Mesenchymal stem cell (in vitro differentiated cells and primary cell): ENCODE data around the gene TBCD.

Experiments used
- DNase-seq: peaks from one replicate; pipeline ENCODE4 v3.0.0-alpha.2; 2013
- H2AFZ ChIP-seq: one replicate; pipeline ENCODE4 v1.6.1; 2013; ENCODE audit warnings: low read depth, mild to moderate bottlenecking, control low read depth, inconsistent platforms, low read length, moderate library complexity
- H2AK5ac ChIP-seq: 2 replicates; pipeline ENCODE4 v1.6.1; 2013; ENCODE audit warnings: low read length, moderate library complexity, mild to moderate bottlenecking, inconsistent platforms; ENCODE audit not compliant: severe bottlenecking
- H2BK120ac ChIP-seq: one replicate; pipeline ENCODE4 v1.6.1; 2013; ENCODE audit warnings: low read depth, mild to moderate bottlenecking, inconsistent platforms, low read length, moderate library complexity
- H2BK12ac ChIP-seq, 2 experiments: one replicate each; pipeline ENCODE4 v1.6.1; 2013; ENCODE audit warnings: inconsistent platforms in 2 of 2, low read length in 2 of 2, mild to moderate bottlenecking in 2 of 2, moderate library complexity in 2 of 2, control low read depth in 1 of 2
- H2BK15ac ChIP-seq: one replicate; pipeline ENCODE4 v1.6.1; 2013; ENCODE audit warnings: mild to moderate bottlenecking, low read depth, inconsistent platforms; ENCODE audit not compliant: poor library complexity, severe bottlenecking
- H2BK5ac ChIP-seq: 2 replicates; pipeline ENCODE4 v1.6.1; 2013; ENCODE audit warnings: low read depth, mild to moderate bottlenecking, low read length, control low read depth, inconsistent platforms; ENCODE audit not compliant: poor library complexity, severe bottlenecking
- H3K14ac ChIP-seq, 2 experiments: one replicate each; pipeline ENCODE4 v1.6.1; 2013; ENCODE audit warnings: inconsistent platforms in 2 of 2, low read length in 2 of 2, control low read depth in 1 of 2, mild to moderate bottlenecking in 1 of 2, moderate library complexity in 1 of 2
- H3K18ac ChIP-seq, 2 experiments: one replicate each; pipeline ENCODE4 v1.6.1; 2013; ENCODE audit warnings: inconsistent platforms in 2 of 2, low read length in 2 of 2, control low read depth in 1 of 2, low read depth in 1 of 2, mild to moderate bottlenecking in 1 of 2
- H3K23ac ChIP-seq, 2 experiments: one replicate each; pipeline ENCODE4 v1.6.1; 2013; ENCODE audit warnings: inconsistent platforms in 2 of 2, low read length in 2 of 2, mild to moderate bottlenecking in 2 of 2, moderate library complexity in 2 of 2, control low read depth in 1 of 2
- H3K27ac ChIP-seq: 2 replicates; pipeline ENCODE4 v1.5.1; 2013; ENCODE audit warnings: mild to moderate bottlenecking, moderate library complexity, low read length, control low read depth, inconsistent platforms; ENCODE audit not compliant: poor library complexity, severe bottlenecking
- H3K27me3 ChIP-seq, 2 experiments: 2 replicates each; pipeline versions ENCODE4 v1.6.1 to v1.7.0; 2013; ENCODE audit warnings: low read length in 2 of 2, mild to moderate bottlenecking in 2 of 2, moderate library complexity in 2 of 2, control low read depth in 1 of 2, inconsistent platforms in 1 of 2; ENCODE audit not compliant: control insufficient read depth in 1 of 2, insufficient read depth in 1 of 2
- H3K36me3 ChIP-seq, 2 experiments: 2 replicates each; pipeline versions ENCODE4 v1.6.1 to v1.7.0; 2013; ENCODE audit warnings: low read length in 2 of 2, control low read depth in 1 of 2, inconsistent platforms in 1 of 2, low read depth in 1 of 2, mild to moderate bottlenecking in 1 of 2; ENCODE audit not compliant: insufficient read depth in 2 of 2, control insufficient read depth in 1 of 2
- H3K4ac ChIP-seq, 2 experiments: one replicate each; pipeline ENCODE4 v1.6.1; 2013; ENCODE audit warnings: inconsistent platforms in 2 of 2, low read length in 2 of 2, mild to moderate bottlenecking in 2 of 2, moderate library complexity in 2 of 2, control low read depth in 1 of 2, low read depth in 1 of 2
- H3K4me1 ChIP-seq: 2 replicates; pipeline ENCODE4 v1.6.1; 2013; ENCODE audit warnings: low read depth, low read length, control low read depth; ENCODE audit not compliant: control insufficient read depth, insufficient read depth
- H3K4me2 ChIP-seq: 2 replicates; pipeline ENCODE4 v1.6.1; 2013; ENCODE audit warnings: low read length, mild to moderate bottlenecking, inconsistent platforms; ENCODE audit not compliant: poor library complexity, severe bottlenecking
- H3K4me3 ChIP-seq, 2 experiments: 2 replicates each; pipeline versions ENCODE4 v1.5.1 to v1.7.0; 2013; ENCODE audit warnings: low read length in 2 of 2, mild to moderate bottlenecking in 2 of 2, control low read depth in 1 of 2, low read depth in 1 of 2; ENCODE audit not compliant: insufficient read depth in 1 of 2
- H3K79me1 ChIP-seq: replicated peaks from 2 replicates; pipeline ENCODE4 v1.6.1; 2013; ENCODE audit warnings: mild to moderate bottlenecking, control low read depth, low read length, inconsistent platforms; ENCODE audit not compliant: poor library complexity, severe bottlenecking
- H3K9ac ChIP-seq: 2 replicates; pipeline ENCODE4 v1.7.0; 2013; ENCODE audit warnings: mild to moderate bottlenecking, low read length, moderate library complexity
- H3K9me3 ChIP-seq: 2 replicates; pipeline ENCODE4 v1.7.0; 2013; ENCODE audit warnings: mild to moderate bottlenecking, low read length; ENCODE audit not compliant: control insufficient read depth
- H4K8ac ChIP-seq: one replicate; pipeline ENCODE4 v1.6.1; 2013; ENCODE audit warnings: inconsistent platforms, mild to moderate bottlenecking, low read length, moderate library complexity
- H4K91ac ChIP-seq: one replicate; pipeline ENCODE4 v1.6.1; 2013; ENCODE audit warnings: mild to moderate bottlenecking, low read length, inconsistent platforms
- WGBS: methylation state at CpG from one replicate; pipeline ENCODE4 v1.1.7; 2013; ENCODE audit warnings: mixed read lengths; 5-methylcytosine and 5-hydroxymethylcytosine counted together

The TBCD gene

DNA sequence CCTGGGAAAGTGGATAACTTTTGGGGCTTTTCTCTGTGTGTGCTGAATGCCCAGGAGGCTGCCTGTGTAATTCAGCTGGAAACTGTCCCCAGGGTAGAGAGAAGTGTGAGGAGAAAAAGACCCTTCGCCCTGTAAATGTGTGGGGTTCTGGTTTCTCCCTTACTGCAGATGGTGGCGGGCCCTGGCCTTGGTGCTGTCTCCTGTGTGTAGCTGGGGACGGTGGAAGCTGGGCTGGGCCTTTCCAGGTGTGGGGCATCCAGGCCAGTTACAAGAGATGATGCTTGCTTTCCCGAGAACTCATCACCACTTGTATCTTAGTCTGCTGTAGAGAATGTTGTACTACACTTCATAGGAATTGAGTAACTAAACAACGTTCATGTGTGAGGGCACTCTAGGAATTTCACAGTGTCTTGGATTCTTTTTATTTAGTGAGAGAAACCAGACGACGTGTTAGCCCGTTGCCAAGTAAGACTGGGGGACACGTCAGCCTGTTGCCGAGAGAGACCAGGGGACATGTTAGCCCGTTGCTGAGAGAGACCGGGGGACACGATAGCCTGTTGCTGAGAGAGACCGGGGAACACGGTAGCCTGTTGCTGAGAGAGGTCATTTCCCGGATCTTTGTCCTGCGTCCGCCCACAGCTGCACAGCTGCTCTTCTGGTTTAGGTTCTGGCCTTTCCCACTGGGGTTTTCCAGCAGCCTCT, 43.1 kb downstream of the TBCD start:
- WGBS = 96% methylated on average over 17 of the region's 18 CpGs
- no peak overlapping the region for H3K14ac ChIP-seq

DNA sequence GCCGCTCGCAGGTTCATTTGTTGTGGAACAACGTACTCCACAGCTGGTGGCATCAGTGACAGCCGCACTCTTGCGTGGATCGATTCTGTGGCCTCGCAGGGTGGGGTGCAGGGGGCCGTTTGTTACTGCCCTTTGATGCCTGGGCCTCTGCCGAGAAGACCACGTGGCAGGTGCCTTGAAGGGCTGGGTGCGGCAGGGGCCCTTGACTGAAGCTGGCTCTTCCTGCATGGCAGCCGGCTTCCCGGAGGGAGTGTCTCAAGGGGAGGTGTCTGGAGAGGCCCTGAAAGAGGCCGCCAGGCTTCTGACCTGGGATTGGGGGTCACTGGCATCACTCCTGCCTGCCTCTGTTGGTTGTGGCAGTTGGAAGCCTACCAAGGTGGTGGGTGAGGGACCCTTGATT, 43.8 kb downstream of the TBCD start:
- Histone ChIP-seq H3K9me3 (no peaks in the 10 kb centered on the region), H3K9ac (no peak overlapping the region), H2BK15ac (no peak overlapping the region), H2AK5ac (no peak overlapping the region), H2BK120ac (no peak overlapping the region), H4K91ac (peak overlapping the region; percentile 47), H3K36me3 (peaks cover 14 to 25% of the 10 kb centered on the region in 2 experiments), H3K4ac (no peak overlapping the region), H3K4me1 (peaks cover 16% of the 10 kb centered on the region), H3K27ac (no peak overlapping the region), H2AFZ (no peak overlapping the region), H3K18ac (no peak overlapping the region), H2BK12ac (no peak overlapping the region), H3K79me1 (peaks cover 26% of the 10 kb centered on the region), H3K14ac (no peak overlapping the region), H3K23ac (no peak overlapping the region), H3K4me3 (no peak overlapping the region), H3K27me3 (no peaks in the 10 kb centered on the region), H3K4me2 (no peak overlapping the region), H4K8ac (no peak overlapping the region), H2BK5ac (no peak overlapping the region)
- no peak for DNase-seq
- WGBS = 95% methylated on average over 14 of the region's 14 CpGs

More for the DNA sequence above, 43.1 kb downstream of the TBCD start:
- peaks cover 9 to 25% of the 10 kb centered on the region in 2 experiments for H3K36me3 ChIP-seq
- H2AFZ ChIP-seq = no peak overlapping the region
- no peak overlapping the region for H3K27ac ChIP-seq
- H3K18ac ChIP-seq = no peak overlapping the region
- H3K79me1 ChIP-seq = peaks cover 28% of the 10 kb centered on the region
- no peaks in the 10 kb centered on the region for H3K9me3 ChIP-seq
- no peak overlapping the region for H3K4me2 ChIP-seq
- H3K4ac ChIP-seq = no peak overlapping the region
- H4K91ac ChIP-seq = no peak overlapping the region
- no peaks in the 10 kb centered on the region for H3K27me3 ChIP-seq
- no peak overlapping the region for H2BK5ac ChIP-seq
- no peak overlapping the region for H3K23ac ChIP-seq
- no peak overlapping the region for H3K9ac ChIP-seq
- no peak overlapping the region for H2BK12ac ChIP-seq
- no peak for DNase-seq
- no peak overlapping the region for H2AK5ac ChIP-seq
- H2BK15ac ChIP-seq = no peak overlapping the region
- H3K4me3 ChIP-seq = no peak overlapping the region
- H4K8ac ChIP-seq = no peak overlapping the region
- peaks cover 20% of the 10 kb centered on the region for H3K4me1 ChIP-seq
- no peak overlapping the region for H2BK120ac ChIP-seq

DNA sequence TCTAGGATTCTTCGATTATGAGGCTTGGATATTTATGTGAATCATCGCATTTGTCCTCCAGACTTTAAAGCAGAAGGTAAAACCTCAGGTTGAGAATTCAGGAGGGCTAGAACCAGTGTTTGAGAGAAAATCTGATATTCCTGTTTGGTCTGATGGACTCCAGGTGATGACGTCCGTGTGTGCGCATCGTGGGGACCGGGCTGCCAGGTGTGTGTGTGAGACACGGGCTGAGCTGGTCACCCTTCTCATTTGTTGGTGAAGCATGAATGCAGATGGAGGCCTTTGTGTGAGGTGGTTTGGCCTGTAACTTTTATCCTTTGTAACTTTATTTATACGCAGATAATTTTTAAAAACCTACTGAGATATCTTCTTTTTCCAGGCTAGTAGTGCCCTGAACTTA, 45.2 kb downstream of the TBCD start:
- Histone ChIP-seq H3K4me3 (no peak overlapping the region), H2AFZ (no peak overlapping the region), H3K79me1 (peaks cover 26% of the 10 kb centered on the region), H3K14ac (no peak overlapping the region), H3K27me3 (no peaks in the 10 kb centered on the region), H2BK5ac (no peak overlapping the region), H2BK120ac (no peak overlapping the region), H2AK5ac (no peak overlapping the region), H3K27ac (no peak overlapping the region), H3K23ac (no peak overlapping the region), H3K36me3 (peaks cover 18 to 35% of the 10 kb centered on the region in 2 experiments), H3K9me3 (no peaks in the 10 kb centered on the region), H4K91ac (no peak overlapping the region), H3K4me1 (peaks cover 6% of the 10 kb centered on the region), H3K9ac (no peak overlapping the region), H3K4me2 (no peak overlapping the region), H4K8ac (no peak overlapping the region), H3K4ac (no peak overlapping the region), H2BK15ac (no peak overlapping the region), H2BK12ac (no peak overlapping the region), H3K18ac (no peak overlapping the region)
- 98% methylated on average over 8 of the region's 9 CpGs for WGBS
- no peak for DNase-seq

DNA sequence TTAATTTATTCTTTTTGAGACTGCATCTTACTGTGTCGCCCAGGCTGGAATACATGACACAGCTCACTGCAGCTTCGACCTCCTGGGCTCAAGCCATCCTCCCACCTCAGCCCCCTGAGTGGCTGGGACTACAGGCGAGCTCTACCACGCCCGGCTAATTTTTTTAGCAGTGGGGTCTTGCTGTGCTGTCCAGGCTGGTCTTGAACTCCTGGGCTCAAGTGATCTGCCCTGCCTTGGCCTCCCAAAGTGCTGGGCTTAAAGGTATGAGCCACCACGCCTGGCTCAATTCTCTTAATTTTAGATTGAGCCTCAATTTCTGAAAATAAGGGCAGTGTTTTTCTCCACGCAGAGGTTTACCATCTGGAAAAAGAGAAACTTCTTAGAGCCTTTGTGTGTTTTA, 46.9 kb downstream of the TBCD start:
- no peak for DNase-seq
- Histone ChIP-seq H3K9me3 (no peaks in the 10 kb centered on the region), H2BK120ac (no peak overlapping the region), H4K8ac (no peak overlapping the region), H2BK15ac (no peak overlapping the region), H3K9ac (no peak overlapping the region), H3K4ac (no peak overlapping the region), H3K27me3 (no peaks in the 10 kb centered on the region), H3K18ac (no peak overlapping the region), H4K91ac (no peak overlapping the region), H2AK5ac (no peak overlapping the region), H2BK12ac (no peak overlapping the region), H3K79me1 (peaks cover 23% of the 10 kb centered on the region), H3K14ac (no peak overlapping the region), H2BK5ac (no peak overlapping the region), H3K4me2 (no peak overlapping the region), H3K23ac (no peak overlapping the region), H3K36me3 (peaks cover 18 to 35% of the 10 kb centered on the region in 2 experiments), H2AFZ (no peak overlapping the region), H3K27ac (no peak overlapping the region), H3K4me1 (peaks cover 5% of the 10 kb centered on the region), H3K4me3 (no peak overlapping the region)
- 98% methylated on average over 7 of the region's 7 CpGs for WGBS
